Vagina (tissue), 2 donors: ENCODE measurements around the gene RRM2.

ENCODE experiments used
- CTCF ChIP-seq, 3 experiments: fragments of 450-650 bp in 2 of 3; fragments of 200-600 bp in 1 of 3; sonication (generic) in 1 of 3; IDR thresholded peaks; one replicate each; pipeline ENCODE4 v1.5.1; 2017 to 2019; ENCODE audit warnings: antibody characterized with exemption in 3 of 3, mild to moderate bottlenecking in 2 of 3, moderate library complexity in 2 of 3
- POLR2A ChIP-seq, 2 donors: fragments of 450-650 bp; IDR thresholded peaks; one replicate each; pipeline ENCODE4 v1.6.1; 2017; ENCODE audit warnings: antibody characterized with exemption in 2 of 2, mild to moderate bottlenecking in 2 of 2, moderate library complexity in 2 of 2

GRCh38 chr2:10174173-10174572, 51.6 kb downstream of the RRM2 start:
- TF ChIP-seq CTCF (IDR thresholded peaks at IDR 0.05), result no peak
- no peak for TF ChIP-seq POLR2A (IDR thresholded peaks at IDR 0.05)
